DND-41 (cell line): ENCODE data around the gene POLN.

Experiments
- ATAC-seq: fragments of 200-7000 bp; cut with Tn5 transposase; 3 replicates; pipeline ENCODE4 v1.9.1; 2021; ENCODE audit warnings: low read depth; ENCODE audit not compliant: insufficient read depth
- DNase-seq: peaks from one replicate; pipeline ENCODE4 v3.0.0-alpha.2; 2020
- H2AFZ ChIP-seq: 2 replicates; pipeline ENCODE4 v1.6.0; 2012; ENCODE audit warnings: low read depth, low read length
- H3K27ac ChIP-seq: 2 replicates; pipeline ENCODE4 v1.5.1; 2012; ENCODE audit warnings: low read length, inconsistent platforms
- H3K27me3 ChIP-seq: fragments of 200-600 bp; sonication (generic); 2 replicates; pipeline ENCODE4 v1.6.0; 2012; ENCODE audit warnings: low read length, mild to moderate bottlenecking, inconsistent platforms; ENCODE audit not compliant: insufficient read depth, poor library complexity
- H3K36me3 ChIP-seq: 2 replicates; pipeline ENCODE4 v1.5.1; 2012; ENCODE audit warnings: low read length, inconsistent platforms; ENCODE audit not compliant: insufficient read depth
- H3K4me1 ChIP-seq: 2 replicates; pipeline ENCODE4 v1.5.1; 2012; ENCODE audit warnings: mild to moderate bottlenecking, low read length; ENCODE audit not compliant: insufficient read depth
- H3K4me2 ChIP-seq: 2 replicates; pipeline ENCODE4 v1.6.0; 2012; ENCODE audit warnings: mild to moderate bottlenecking, moderate library complexity, low read length, inconsistent platforms; ENCODE audit not compliant: insufficient read depth
- H3K4me3 ChIP-seq, 2 experiments: fragments of 200-600 bp in 1 of 2; shearing (Covaris generic) in 1 of 2; 2 replicates each; pipeline ENCODE4 v1.5.1; 2012 to 2016; ENCODE audit warnings: inconsistent platforms in 2 of 2, low read length in 2 of 2, mild to moderate bottlenecking in 2 of 2, low read depth in 1 of 2, moderate library complexity in 1 of 2
- H3K79me2 ChIP-seq: 2 replicates; pipeline ENCODE4 v1.6.0; 2012; ENCODE audit warnings: low read length, inconsistent platforms; ENCODE audit not compliant: insufficient read depth
- H3K9ac ChIP-seq: 2 replicates; pipeline ENCODE4 v1.6.0; 2012; ENCODE audit warnings: low read depth, mild to moderate bottlenecking, inconsistent platforms, low read length, moderate library complexity
- H3K9me3 ChIP-seq: 2 replicates; pipeline ENCODE4 v1.5.1; 2012; ENCODE audit warnings: low read length, moderate library complexity, mild to moderate bottlenecking, inconsistent platforms; ENCODE audit not compliant: insufficient read depth, severe bottlenecking
- H4K20me1 ChIP-seq: 2 replicates; pipeline ENCODE4 v1.6.0; 2012; ENCODE audit warnings: low read length; ENCODE audit not compliant: insufficient read depth
- CTCF ChIP-seq: IDR thresholded peaks from 2 replicates; pipeline ENCODE4 v1.5.1; 2012; ENCODE audit warnings: borderline replicate concordance, low read length, moderate library complexity, mild to moderate bottlenecking; ENCODE audit not compliant: poor library complexity, severe bottlenecking; ENCODE audit errors: extremely low read depth
- EZH2 ChIP-seq: IDR thresholded peaks from 3 replicates; pipeline ENCODE4 v1.6.1; 2012; ENCODE audit warnings: borderline replicate concordance, low read depth, mild to moderate bottlenecking, moderate library complexity, low read length, inconsistent platforms; ENCODE audit not compliant: severe bottlenecking

POLN gene

GRCh38 chr4:2083116-2083825 lies 158.7 kb downstream of the POLN start:
- no peaks in the 10 kb centered on the region for H3K4me1 ChIP-seq
- no peak overlapping the region for H3K27ac ChIP-seq
- H3K4me3 ChIP-seq = no peak overlapping the region
- ATAC-seq = no peak
- no peaks in the 10 kb centered on the region for H3K79me2 ChIP-seq
- peaks cover 5% of the 10 kb centered on the region for H3K27me3 ChIP-seq
- H3K9me3 ChIP-seq = no peaks in the 10 kb centered on the region
- no peak for TF ChIP-seq EZH2
- TF ChIP-seq CTCF = no peak
- H4K20me1 ChIP-seq = peaks cover 3% of the 10 kb centered on the region; the same call in 1 of the 2 replicates
- no peak overlapping the region for H2AFZ ChIP-seq
- no peaks in the 10 kb centered on the region for H3K36me3 ChIP-seq
- H3K9ac ChIP-seq = no peak overlapping the region
- H3K4me2 ChIP-seq = no peak overlapping the region
- no peak for DNase-seq

GRCh38 chr4:2082627-2083026 lies 159.3 kb downstream of the POLN start:
- peaks cover 5% of the 10 kb centered on the region for H3K27me3 ChIP-seq
- no peak overlapping the region for H3K4me2 ChIP-seq
- H3K79me2 ChIP-seq = no peaks in the 10 kb centered on the region
- no peak overlapping the region for H3K9ac ChIP-seq
- TF ChIP-seq EZH2 = no peak
- TF ChIP-seq CTCF = no peak
- no peak overlapping the region for H3K4me3 ChIP-seq
- H3K9me3 ChIP-seq = no peaks in the 10 kb centered on the region
- no peaks in the 10 kb centered on the region for H3K4me1 ChIP-seq
- no peak overlapping the region for H2AFZ ChIP-seq
- DNase-seq (no peak), ATAC-seq (no peak)
- peaks cover 3% of the 10 kb centered on the region; the same call in 1 of the 2 replicates for H4K20me1 ChIP-seq
- no peak overlapping the region for H3K27ac ChIP-seq
- no peaks in the 10 kb centered on the region for H3K36me3 ChIP-seq

- no peak overlapping the region for H2AFZ ChIP-seq
- H4K20me1 ChIP-seq = peaks cover 6% of the 10 kb centered on the region; the same call in 1 of the 2 replicates
- no peaks in the 10 kb centered on the region for H3K79me2 ChIP-seq
- H3K36me3 ChIP-seq = no peaks in the 10 kb centered on the region
- no peak overlapping the region for H3K4me3 ChIP-seq
- ATAC-seq (no peak), DNase-seq (no peak)
- H3K27me3 ChIP-seq = peaks cover 5% of the 10 kb centered on the region
- no peak overlapping the region for H3K9ac ChIP-seq
- no peak overlapping the region for H3K27ac ChIP-seq
- TF ChIP-seq CTCF (no peak), EZH2 (no peak)
- H3K4me1 ChIP-seq = no peaks in the 10 kb centered on the region
- H3K9me3 ChIP-seq = no peaks in the 10 kb centered on the region
- H3K4me2 ChIP-seq = no peak overlapping the region
Measured at GRCh38 chr4:2082118-2082517, 159.8 kb downstream of the POLN start.
